Measurements from ENCODE around the gene ATP5PO. TPM values are rescaled to one million over a fixed set of nuclear protein-coding genes. Genes with fewer than 3 reads are reported as not detected.
"Not testable (repeated sequence)": the region's sequence is repeated elsewhere in the genome, so short reads cannot be mapped to it uniquely, and the experiment has no call there.

The ATP5PO gene
- polyA plus RNA-seq, 4 donors = 206 to 904 (median 590) TPM

- no peaks in the 10 kb centered on the region for H3K27me3 ChIP-seq (ENCODE audit: control insufficient read depth in 3 of 3, insufficient read depth in 3 of 3, low read length in 3 of 3)
- no peak for FAIRE-seq
- no peak for DNase-seq
- WGBS, 3 donors = 76 to 85% (median 82%) methylated on average over 2 of the region's 2 CpGs
- no peaks in the 10 kb centered on the region for H3K36me3 ChIP-seq (ENCODE audit: control insufficient read depth in 3 of 3, insufficient read depth in 2 of 3, low read depth in 1 of 3, low read length in 3 of 3)
- no peaks in the 10 kb centered on the region for H3K4me1 ChIP-seq (ENCODE audit: control insufficient read depth in 3 of 3, insufficient read depth in 2 of 3, low read depth in 1 of 3, low read length in 2 of 3)
- no peak overlapping the region for H3K4me3 ChIP-seq (ENCODE audit: low read depth in 1 of 3, low read length in 3 of 3)
- no peak overlapping the region for H3K27ac ChIP-seq (ENCODE audit: low read depth in 1 of 3, low read length in 2 of 3)
- H3K9me3 ChIP-seq (ENCODE audit: control insufficient read depth in 2 of 2, insufficient read depth in 1 of 2, low read depth in 1 of 2, low read length in 1 of 2) = no peaks in the 10 kb centered on the region
These were observed 48.8 kb downstream of the ATP5PO start for GRCh38 chr21:33866826-33867225.

DNA sequence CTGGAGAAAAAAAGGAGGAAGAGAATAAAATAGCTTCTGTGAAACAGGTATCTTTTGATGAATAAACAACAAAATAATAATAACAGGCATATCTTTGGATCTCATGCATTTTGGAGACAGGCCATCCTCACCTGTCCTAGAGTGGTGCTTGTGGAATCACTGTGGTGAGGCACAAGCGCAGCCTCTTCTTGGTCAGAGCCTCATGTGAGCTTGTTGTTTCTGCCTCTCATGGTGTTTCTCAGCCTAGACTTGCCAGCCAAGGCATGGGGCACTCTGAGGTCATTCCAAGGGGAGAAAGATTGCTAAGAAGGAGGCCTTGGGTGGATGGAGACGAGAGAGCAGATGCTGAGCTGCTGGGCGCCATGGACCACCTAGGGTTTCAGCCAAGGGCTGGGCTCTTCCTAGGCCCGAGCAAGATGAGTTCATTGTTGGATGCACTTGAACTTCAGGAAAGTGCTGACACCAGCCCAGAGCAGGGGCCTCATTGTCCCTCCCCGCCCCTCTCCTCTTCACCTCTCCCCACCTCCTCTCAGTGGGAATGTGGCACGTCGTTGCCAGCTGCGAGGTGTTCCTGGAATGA is 49.5 kb downstream of the ATP5PO start:
- H3K27ac ChIP-seq (ENCODE audit: low read depth in 1 of 3, low read length in 2 of 3) = no peak overlapping the region
- 80 to 89% (median 87%) methylated on average over 7 to 8 of the region's 8 CpGs for WGBS, 3 donors
- H3K36me3 ChIP-seq (ENCODE audit: control insufficient read depth in 3 of 3, insufficient read depth in 2 of 3, low read depth in 1 of 3, low read length in 3 of 3) = no peaks in the 10 kb centered on the region
- no peak for DNase-seq
- H3K27me3 ChIP-seq (ENCODE audit: control insufficient read depth in 3 of 3, insufficient read depth in 3 of 3, low read length in 3 of 3) = no peaks in the 10 kb centered on the region
- no peaks in the 10 kb centered on the region for H3K4me1 ChIP-seq (ENCODE audit: control insufficient read depth in 3 of 3, insufficient read depth in 2 of 3, low read depth in 1 of 3, low read length in 2 of 3)
- no peak overlapping the region for H3K4me3 ChIP-seq (ENCODE audit: low read depth in 1 of 3, low read length in 3 of 3)
- H3K9me3 ChIP-seq (ENCODE audit: control insufficient read depth in 2 of 2, insufficient read depth in 1 of 2, low read depth in 1 of 2, low read length in 1 of 2) = no peaks in the 10 kb centered on the region
- no peak for FAIRE-seq

DNA sequence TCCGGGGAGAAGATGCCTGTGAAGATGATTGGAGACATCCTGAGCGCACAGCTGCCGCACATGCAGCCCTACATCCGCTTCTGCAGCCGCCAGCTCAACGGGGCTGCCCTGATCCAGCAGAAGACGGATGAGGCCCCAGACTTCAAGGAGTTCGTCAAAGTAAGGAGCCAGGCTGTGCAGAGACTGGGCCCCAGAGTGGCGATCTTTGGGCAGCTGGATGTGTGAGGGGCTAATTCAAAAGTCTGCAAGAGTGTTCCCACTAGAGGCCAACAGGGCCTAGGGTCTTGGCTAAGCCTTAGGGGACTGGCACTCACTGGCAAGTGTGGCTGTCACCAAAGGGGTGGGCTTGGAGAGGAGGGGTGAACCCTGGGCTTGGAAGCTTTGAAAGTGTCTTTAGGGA is 50.4 kb downstream of the ATP5PO start:
- Histone ChIP-seq H3K36me3 (ENCODE audit: control insufficient read depth in 3 of 3, insufficient read depth in 2 of 3, low read depth in 1 of 3, low read length in 3 of 3) (no peaks in the 10 kb centered on the region), H3K27ac (ENCODE audit: low read depth in 1 of 3, low read length in 2 of 3) (no peak overlapping the region), H3K4me1 (ENCODE audit: control insufficient read depth in 3 of 3, insufficient read depth in 2 of 3, low read depth in 1 of 3, low read length in 2 of 3) (no peaks in the 10 kb centered on the region), H3K27me3 (ENCODE audit: control insufficient read depth in 3 of 3, insufficient read depth in 3 of 3, low read length in 3 of 3) (no peaks in the 10 kb centered on the region), H3K9me3 (ENCODE audit: control insufficient read depth in 2 of 2, insufficient read depth in 1 of 2, low read depth in 1 of 2, low read length in 1 of 2) (no peaks in the 10 kb centered on the region), H3K4me3 (ENCODE audit: low read depth in 1 of 3, low read length in 3 of 3) (no peak overlapping the region)
- FAIRE-seq (no peak), DNase-seq (no peak)
- 86 to 92% (median 87%) methylated on average over 9 of the region's 9 CpGs for WGBS, 3 donors

DNA sequence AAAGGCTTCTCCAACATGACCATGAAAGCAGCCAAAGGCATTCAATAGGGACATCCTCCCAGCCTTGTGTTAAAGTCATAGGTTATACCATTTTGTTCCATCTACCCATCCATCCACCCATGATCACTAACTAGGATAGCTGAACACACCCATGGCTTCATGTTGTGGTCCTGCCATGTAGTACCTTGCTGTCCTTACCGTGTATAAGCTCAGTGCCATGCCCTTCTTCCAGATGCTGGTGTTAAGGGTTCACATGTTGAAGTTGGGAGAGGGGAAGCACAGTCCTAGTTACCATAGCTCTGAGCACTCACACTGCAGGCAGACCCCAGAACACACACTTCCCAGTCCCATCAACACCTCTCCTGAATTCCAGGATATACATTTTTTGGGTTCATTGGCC is 51.5 kb downstream of the ATP5PO start:
- no peak for DNase-seq
- H3K9me3 ChIP-seq (ENCODE audit: control insufficient read depth in 2 of 2, insufficient read depth in 1 of 2, low read depth in 1 of 2, low read length in 1 of 2) = no peaks in the 10 kb centered on the region
- whole genome bisulfite sequencing, 3 donors = 70 to 85% (median 72%) methylated on average over 1 of the region's 1 CpG
- no peak overlapping the region for H3K27ac ChIP-seq (ENCODE audit: low read depth in 1 of 3, low read length in 2 of 3)
- no peaks in the 10 kb centered on the region for H3K4me1 ChIP-seq (ENCODE audit: control insufficient read depth in 3 of 3, insufficient read depth in 2 of 3, low read depth in 1 of 3, low read length in 2 of 3)
- H3K27me3 ChIP-seq (ENCODE audit: control insufficient read depth in 3 of 3, insufficient read depth in 3 of 3, low read length in 3 of 3) = no peaks in the 10 kb centered on the region
- H3K36me3 ChIP-seq (ENCODE audit: control insufficient read depth in 3 of 3, insufficient read depth in 2 of 3, low read depth in 1 of 3, low read length in 3 of 3) = no peaks in the 10 kb centered on the region
- no peak overlapping the region for H3K4me3 ChIP-seq (ENCODE audit: low read depth in 1 of 3, low read length in 3 of 3)
- no peak for FAIRE-seq

- not testable (repeated sequence) for H3K36me3 ChIP-seq (ENCODE audit: control insufficient read depth in 3 of 3, insufficient read depth in 2 of 3, low read depth in 1 of 3, low read length in 3 of 3); H3K9me3 ChIP-seq (ENCODE audit: control insufficient read depth in 2 of 2, insufficient read depth in 1 of 2, low read depth in 1 of 2, low read length in 1 of 2); H3K4me1 ChIP-seq (ENCODE audit: control insufficient read depth in 3 of 3, insufficient read depth in 2 of 3, low read depth in 1 of 3, low read length in 2 of 3); H3K4me3 ChIP-seq (ENCODE audit: low read depth in 1 of 3, low read length in 3 of 3); FAIRE-seq; H3K27me3 ChIP-seq (ENCODE audit: control insufficient read depth in 3 of 3, insufficient read depth in 3 of 3, low read length in 3 of 3); H3K27ac ChIP-seq (ENCODE audit: low read depth in 1 of 3, low read length in 2 of 3); DNase-seq
- 93 to 96% (median 95%) methylated on average over 8 of the region's 8 CpGs for WGBS, 3 donors
These were observed 52.4 kb downstream of the ATP5PO start for GRCh38 chr21:33863191-33863590.

DNA sequence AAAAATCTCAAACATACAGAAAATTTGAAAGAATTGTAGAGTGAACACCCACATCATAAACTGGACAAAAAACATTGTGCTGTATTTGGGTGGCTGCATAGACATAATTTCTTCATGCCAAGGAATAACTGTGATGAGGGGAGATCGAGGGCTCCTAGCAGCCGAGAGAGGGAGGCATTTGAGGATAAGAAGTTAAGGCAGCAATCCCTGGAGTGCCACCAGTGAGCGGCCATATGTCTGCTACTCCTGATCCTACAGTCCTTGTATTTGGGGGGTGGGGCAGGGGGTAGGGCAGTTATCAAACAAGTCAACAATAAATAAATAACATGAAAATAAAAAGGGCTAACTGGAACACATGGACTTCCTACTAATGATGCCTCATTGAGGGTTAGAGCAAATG is 54.5 kb downstream of the ATP5PO start:
- no peak for FAIRE-seq
- no peaks in the 10 kb centered on the region for H3K27me3 ChIP-seq (ENCODE audit: control insufficient read depth in 3 of 3, insufficient read depth in 3 of 3, low read length in 3 of 3)
- H3K4me1 ChIP-seq (ENCODE audit: control insufficient read depth in 3 of 3, insufficient read depth in 2 of 3, low read depth in 1 of 3, low read length in 2 of 3) = no peaks in the 10 kb centered on the region
- no peak for DNase-seq
- no peaks in the 10 kb centered on the region for H3K9me3 ChIP-seq (ENCODE audit: control insufficient read depth in 2 of 2, insufficient read depth in 1 of 2, low read depth in 1 of 2, low read length in 1 of 2)
- WGBS, 3 donors = 83 to 92% (median 91%) methylated on average over 3 of the region's 3 CpGs
- no peaks in the 10 kb centered on the region for H3K36me3 ChIP-seq (ENCODE audit: control insufficient read depth in 3 of 3, insufficient read depth in 2 of 3, low read depth in 1 of 3, low read length in 3 of 3)
- no peak overlapping the region for H3K27ac ChIP-seq (ENCODE audit: low read depth in 1 of 3, low read length in 2 of 3)
- H3K4me3 ChIP-seq (ENCODE audit: low read depth in 1 of 3, low read length in 3 of 3) = no peak overlapping the region

DNA sequence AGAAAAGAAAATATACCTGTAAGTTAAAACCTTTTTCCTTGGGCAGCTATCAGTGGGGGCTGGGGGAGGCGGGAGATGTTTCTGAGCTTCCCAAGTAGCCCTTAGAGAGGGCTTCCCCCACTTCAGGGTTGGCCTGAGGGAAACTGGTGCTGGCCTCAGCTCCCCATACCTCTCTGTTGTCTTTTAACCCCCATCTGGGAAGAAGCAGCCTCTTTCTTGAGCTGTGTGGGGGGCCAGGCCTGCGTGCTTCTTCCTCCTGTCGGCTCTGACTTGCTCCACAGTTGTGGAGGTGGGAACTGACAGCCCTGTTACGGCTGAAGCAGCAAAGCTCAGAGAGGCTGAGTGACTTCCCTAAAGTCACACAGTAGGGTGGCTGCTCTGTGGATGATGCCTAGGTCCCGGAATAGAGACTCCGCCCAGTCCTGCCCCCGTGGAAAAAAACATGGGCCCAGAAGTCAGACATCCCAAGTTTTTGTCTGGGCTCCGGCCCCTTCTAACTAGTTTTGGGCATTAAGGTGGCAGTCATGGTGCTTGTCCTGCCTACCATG is 55.2 kb downstream of the ATP5PO start:
- no peak overlapping the region for H3K27ac ChIP-seq (ENCODE audit: low read depth in 1 of 3, low read length in 2 of 3)
- FAIRE-seq (no peak), DNase-seq (no peak)
- no peaks in the 10 kb centered on the region for H3K9me3 ChIP-seq (ENCODE audit: control insufficient read depth in 2 of 2, insufficient read depth in 1 of 2, low read depth in 1 of 2, low read length in 1 of 2)
- H3K4me3 ChIP-seq (ENCODE audit: low read depth in 1 of 3, low read length in 3 of 3) = no peak overlapping the region
- H3K36me3 ChIP-seq (ENCODE audit: control insufficient read depth in 3 of 3, insufficient read depth in 2 of 3, low read depth in 1 of 3, low read length in 3 of 3) = no peaks in the 10 kb centered on the region
- H3K27me3 ChIP-seq (ENCODE audit: control insufficient read depth in 3 of 3, insufficient read depth in 3 of 3, low read length in 3 of 3) = no peaks in the 10 kb centered on the region
- 87 to 90% (median 90%) methylated on average over 8 of the region's 8 CpGs for WGBS, 3 donors
- no peaks in the 10 kb centered on the region for H3K4me1 ChIP-seq (ENCODE audit: control insufficient read depth in 3 of 3, insufficient read depth in 2 of 3, low read depth in 1 of 3, low read length in 2 of 3)

GRCh38 chr21:33859373-33860102 is 56.1 kb downstream of the ATP5PO start:
- Histone ChIP-seq H3K4me3 (ENCODE audit: low read depth in 1 of 3, low read length in 3 of 3) (no peak overlapping the region), H3K27ac (ENCODE audit: low read depth in 1 of 3, low read length in 2 of 3) (no peak overlapping the region)
- 85 to 91% (median 88%) methylated on average over 18 of the region's 18 CpGs for WGBS, 3 donors

More at GRCh38 chr21:33859373-33860102, 56.1 kb downstream of the ATP5PO start:
- no peaks in the 10 kb centered on the region for H3K27me3 ChIP-seq (ENCODE audit: control insufficient read depth in 3 of 3, insufficient read depth in 3 of 3, low read length in 3 of 3)
- DNase-seq = no peak
- H3K4me1 ChIP-seq (ENCODE audit: control insufficient read depth in 3 of 3, insufficient read depth in 2 of 3, low read depth in 1 of 3, low read length in 2 of 3) = no peaks in the 10 kb centered on the region
- FAIRE-seq = no peak
- H3K36me3 ChIP-seq (ENCODE audit: control insufficient read depth in 3 of 3, insufficient read depth in 2 of 3, low read depth in 1 of 3, low read length in 3 of 3) = no peaks in the 10 kb centered on the region
- H3K9me3 ChIP-seq (ENCODE audit: control insufficient read depth in 2 of 2, insufficient read depth in 1 of 2, low read depth in 1 of 2, low read length in 1 of 2) = no peaks in the 10 kb centered on the region

Measured in small intestine (tissue), 7 donors.